Astrocyte (in vitro differentiated cells and primary cell): ENCODE data around the gene PIGX. TPM values are rescaled to one million over a fixed set of nuclear protein-coding genes. Genes with fewer than 3 reads are reported as not detected.

Source experiments
- DNase-seq: peaks from one replicate; pipeline ENCODE4 v3.0.0-alpha.2; 2010; ENCODE audit warnings: low read depth
- FAIRE-seq: peaks from 2 replicates; lab custom pipeline; 2011; peaks lifted over from hg19 to GRCh38; lab: Jason Lieb, UNC
- H2AFZ ChIP-seq: 2 replicates; pipeline ENCODE4 v1.6.0; 2012; ENCODE audit warnings: low read depth, low read length, inconsistent platforms
- H3K27ac ChIP-seq: 2 replicates; pipeline ENCODE4 v1.5.1; 2011; ENCODE audit warnings: low read depth, low read length, inconsistent platforms
- H3K27me3 ChIP-seq: 2 replicates; pipeline ENCODE4 v1.6.0; 2011; ENCODE audit warnings: low read length, inconsistent platforms; ENCODE audit not compliant: insufficient read depth
- H3K36me3 ChIP-seq: 2 replicates; pipeline ENCODE4 v1.5.1; 2011; ENCODE audit warnings: low read length, inconsistent platforms; ENCODE audit not compliant: insufficient read depth
- H3K4me1 ChIP-seq: 2 replicates; pipeline ENCODE4 v1.5.1; 2011; ENCODE audit warnings: low read length, inconsistent platforms; ENCODE audit not compliant: insufficient read depth
- H3K4me2 ChIP-seq: 2 replicates; pipeline ENCODE4 v1.6.0; 2012; ENCODE audit warnings: low read length, inconsistent platforms
- H3K4me3 ChIP-seq: 2 replicates; pipeline ENCODE4 v1.5.1; 2011; ENCODE audit warnings: low read depth, mild to moderate bottlenecking, low read length, inconsistent platforms; ENCODE audit not compliant: insufficient read depth
- H3K79me2 ChIP-seq: 2 replicates; pipeline ENCODE4 v1.6.0; 2012; ENCODE audit warnings: mild to moderate bottlenecking, low read length, inconsistent platforms; ENCODE audit not compliant: insufficient read depth
- H3K9ac ChIP-seq: 2 replicates; pipeline ENCODE4 v1.6.0; 2012; ENCODE audit warnings: mild to moderate bottlenecking, low read length, inconsistent platforms
- H3K9me3 ChIP-seq: 2 replicates; pipeline ENCODE4 v1.5.1; 2012; ENCODE audit warnings: low read depth, mild to moderate bottlenecking, low read length, inconsistent platforms; ENCODE audit not compliant: insufficient read depth
- H4K20me1 ChIP-seq: 2 replicates; pipeline ENCODE4 v1.6.0; 2012; ENCODE audit warnings: low read length, inconsistent platforms; ENCODE audit not compliant: insufficient read depth
- H3K27ac Mint-ChIP-seq: one replicate; pipeline ENCODE4 v1.8.0; 2021; ENCODE audit warnings: mild to moderate bottlenecking, mixed read lengths; ENCODE audit not compliant: unreplicated experiment
- H3K27me3 Mint-ChIP-seq: one replicate; pipeline ENCODE4 v1.8.0; 2021; ENCODE audit warnings: low read depth, mixed read lengths; ENCODE audit not compliant: unreplicated experiment
- H3K36me3 Mint-ChIP-seq: one replicate; pipeline ENCODE4 v1.8.0; 2021; ENCODE audit warnings: low read depth, mixed read lengths; ENCODE audit not compliant: unreplicated experiment
- H3K4me1 Mint-ChIP-seq: one replicate; pipeline ENCODE4 v1.8.0; 2021; ENCODE audit warnings: low read depth, mixed read lengths; ENCODE audit not compliant: unreplicated experiment
- H3K4me3 Mint-ChIP-seq: one replicate; pipeline ENCODE4 v1.8.0; 2021; ENCODE audit warnings: mild to moderate bottlenecking, moderate library complexity, mixed read lengths; ENCODE audit not compliant: unreplicated experiment
- H3K9me3 Mint-ChIP-seq: one replicate; pipeline ENCODE4 v1.8.0; 2021; ENCODE audit warnings: mild to moderate bottlenecking, mixed read lengths; ENCODE audit not compliant: unreplicated experiment
- EZH2 ChIP-seq: IDR thresholded peaks from 2 replicates; pipeline ENCODE4 v1.6.1; 2012; ENCODE audit warnings: mild to moderate bottlenecking, low read length, inconsistent platforms; ENCODE audit not compliant: insufficient read depth
- total RNA-seq: library from RNA; stranded (reverse); gene quantifications from 2 replicates; pipeline ENCODE4 v1.2.1, GENCODE V29; 2021
- TF ChIP-seq, protein P1 (sequence below): IDR thresholded peaks from 2 replicates; pipeline ENCODE4 v1.5.1; 2011; ENCODE audit warnings: low read depth, mild to moderate bottlenecking, inconsistent platforms, low read length, moderate library complexity; ENCODE audit not compliant: insufficient read depth

Gene PIGX
- total RNA-seq, 1 donor from 2014 or later, result 13.9 TPM

DNA sequence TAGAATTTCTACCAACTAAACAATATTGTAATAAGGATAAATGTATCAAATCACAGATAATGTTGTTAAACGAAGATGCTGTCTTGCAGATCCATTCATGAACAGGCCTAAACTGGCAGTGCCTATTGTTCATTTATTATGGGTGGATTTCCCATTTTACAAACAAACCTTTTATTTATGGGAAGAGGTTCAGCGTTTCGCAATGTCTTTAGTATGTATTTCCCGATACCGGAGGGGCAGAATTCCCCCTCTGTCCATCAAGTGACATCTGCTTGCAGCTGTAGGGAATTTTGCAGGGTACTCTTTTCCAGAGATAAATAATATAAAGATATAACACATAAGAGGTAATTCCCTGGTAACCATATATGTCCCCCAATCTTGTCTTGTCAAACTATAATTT lies 5.8 kb upstream of the PIGX start:
- no peak for DNase-seq
- no peak overlapping the region for H3K27ac Mint-ChIP-seq
- H3K4me3 Mint-ChIP-seq, result no peak overlapping the region

DNA sequence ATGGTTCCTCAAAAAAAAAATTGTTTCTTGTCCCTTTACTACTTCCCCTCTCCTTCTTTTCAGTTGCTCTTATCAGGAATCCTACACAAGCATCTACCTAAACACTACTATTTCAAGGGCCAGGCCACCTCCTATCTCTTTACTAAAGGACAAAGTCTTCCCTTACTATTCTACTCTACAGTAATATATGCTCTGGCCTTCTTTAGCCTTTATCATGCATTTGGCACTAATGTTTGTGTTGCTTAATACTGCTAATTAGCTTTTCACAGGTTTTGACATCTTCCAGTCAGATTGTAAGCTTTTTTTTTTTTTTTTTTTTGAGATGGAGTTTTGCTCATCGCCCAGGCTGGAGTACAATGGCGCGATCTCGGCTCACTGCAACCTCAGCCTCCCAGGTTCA lies 5.4 kb upstream of the PIGX start:
- peaks cover 2% of the 10 kb centered on the region for H3K27me3 Mint-ChIP-seq
- Histone ChIP-seq H3K79me2 (no peaks in the 10 kb centered on the region), H3K9me3 (no peaks in the 10 kb centered on the region), H3K4me1 (peaks cover 5% of the 10 kb centered on the region), H3K4me3 (no peak overlapping the region), H2AFZ (no peak overlapping the region), H3K9ac (no peak overlapping the region), H3K4me2 (no peak overlapping the region), H4K20me1 (no peaks in the 10 kb centered on the region), H3K36me3 (no peaks in the 10 kb centered on the region), H3K27ac (no peak overlapping the region), H3K27me3 (no peaks in the 10 kb centered on the region)
- no peaks in the 10 kb centered on the region for H3K4me1 Mint-ChIP-seq
- DNase-seq, result no peak
- H3K36me3 Mint-ChIP-seq, result no peaks in the 10 kb centered on the region
- no peak for TF ChIP-seq EZH2
- no peak overlapping the region for H3K27ac Mint-ChIP-seq
- no peak for FAIRE-seq
- no peaks in the 10 kb centered on the region for H3K9me3 Mint-ChIP-seq
- no peak overlapping the region for H3K4me3 Mint-ChIP-seq

More for the DNA sequence above, 5.8 kb upstream of the PIGX start:
- Histone ChIP-seq H4K20me1 (no peaks in the 10 kb centered on the region), H3K9me3 (no peaks in the 10 kb centered on the region), H3K4me3 (no peak overlapping the region), H3K36me3 (no peaks in the 10 kb centered on the region), H3K27ac (no peak overlapping the region), H3K79me2 (no peaks in the 10 kb centered on the region), H2AFZ (no peak overlapping the region), H3K27me3 (no peaks in the 10 kb centered on the region), H3K9ac (no peak overlapping the region), H3K4me2 (no peak overlapping the region), H3K4me1 (peaks cover 1% of the 10 kb centered on the region)
- no peak for FAIRE-seq
- H3K9me3 Mint-ChIP-seq, result no peaks in the 10 kb centered on the region
- no peaks in the 10 kb centered on the region for H3K4me1 Mint-ChIP-seq
- H3K36me3 Mint-ChIP-seq, result no peaks in the 10 kb centered on the region
- peaks cover 3% of the 10 kb centered on the region for H3K27me3 Mint-ChIP-seq
- TF ChIP-seq, protein P1, sequence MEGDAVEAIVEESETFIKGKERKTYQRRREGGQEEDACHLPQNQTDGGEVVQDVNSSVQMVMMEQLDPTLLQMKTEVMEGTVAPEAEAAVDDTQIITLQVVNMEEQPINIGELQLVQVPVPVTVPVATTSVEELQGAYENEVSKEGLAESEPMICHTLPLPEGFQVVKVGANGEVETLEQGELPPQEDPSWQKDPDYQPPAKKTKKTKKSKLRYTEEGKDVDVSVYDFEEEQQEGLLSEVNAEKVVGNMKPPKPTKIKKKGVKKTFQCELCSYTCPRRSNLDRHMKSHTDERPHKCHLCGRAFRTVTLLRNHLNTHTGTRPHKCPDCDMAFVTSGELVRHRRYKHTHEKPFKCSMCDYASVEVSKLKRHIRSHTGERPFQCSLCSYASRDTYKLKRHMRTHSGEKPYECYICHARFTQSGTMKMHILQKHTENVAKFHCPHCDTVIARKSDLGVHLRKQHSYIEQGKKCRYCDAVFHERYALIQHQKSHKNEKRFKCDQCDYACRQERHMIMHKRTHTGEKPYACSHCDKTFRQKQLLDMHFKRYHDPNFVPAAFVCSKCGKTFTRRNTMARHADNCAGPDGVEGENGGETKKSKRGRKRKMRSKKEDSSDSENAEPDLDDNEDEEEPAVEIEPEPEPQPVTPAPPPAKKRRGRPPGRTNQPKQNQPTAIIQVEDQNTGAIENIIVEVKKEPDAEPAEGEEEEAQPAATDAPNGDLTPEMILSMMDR, result no peak
- TF ChIP-seq EZH2, result no peak

DNA sequence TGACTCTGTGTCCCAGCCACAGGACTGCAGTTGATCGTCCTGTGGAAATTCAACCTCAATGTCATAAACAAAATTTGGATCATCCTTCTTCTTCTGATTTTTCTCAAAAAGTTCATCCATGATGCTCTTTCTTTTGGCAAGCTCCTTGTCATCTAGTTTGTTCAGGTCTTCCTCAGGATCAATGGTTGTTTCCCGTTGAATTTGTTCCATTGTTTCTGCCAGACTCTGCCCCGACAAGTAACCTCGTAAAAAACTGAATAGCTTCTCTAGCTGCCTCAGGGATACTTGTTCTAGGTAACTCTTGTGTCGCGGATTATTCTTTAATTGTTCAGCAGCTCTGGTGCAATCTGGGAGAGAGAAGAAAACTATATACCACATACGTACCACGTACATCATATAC lies 4.6 kb upstream of the PIGX start:
- FAIRE-seq (no peak), DNase-seq (no peak)
- TF ChIP-seq, protein P1, result no peak
- Histone ChIP-seq H3K4me3 (no peak overlapping the region), H3K4me2 (no peak overlapping the region), H3K79me2 (no peaks in the 10 kb centered on the region), H3K9me3 (no peaks in the 10 kb centered on the region), H3K36me3 (no peaks in the 10 kb centered on the region), H2AFZ (no peak overlapping the region), H4K20me1 (no peaks in the 10 kb centered on the region), H3K9ac (no peak overlapping the region), H3K27ac (no peak overlapping the region), H3K27me3 (no peaks in the 10 kb centered on the region), H3K4me1 (peaks cover 5% of the 10 kb centered on the region)
- no peak overlapping the region for H3K27ac Mint-ChIP-seq
- no peaks in the 10 kb centered on the region for H3K36me3 Mint-ChIP-seq
- H3K4me3 Mint-ChIP-seq, result no peak overlapping the region
- H3K9me3 Mint-ChIP-seq, result no peaks in the 10 kb centered on the region
- H3K27me3 Mint-ChIP-seq, result no peaks in the 10 kb centered on the region
- H3K4me1 Mint-ChIP-seq, result no peaks in the 10 kb centered on the region
